ENCODE results near the gene FLNB.

- TF ChIP-seq CSRNP2 (CRISPR knock-in tag; conservative IDR thresholded peaks at IDR 0.05; ENCODE audit: low read depth) (no peak), RAD21 (CRISPR knock-in tag; IDR thresholded peaks at IDR 0.05) (no peak), JUND (CRISPR knock-in tag; IDR thresholded peaks at IDR 0.05) (no peak), POLR2AphosphoS5 (IDR thresholded peaks at IDR 0.05; ENCODE audit: low read depth, low read length) (no peak), MTA3 (CRISPR knock-in tag; IDR thresholded peaks at IDR 0.05) (no peak), IRF9 (CRISPR knock-in tag; IDR thresholded peaks at IDR 0.05; ENCODE audit: borderline replicate concordance) (no peak), CTCF (CRISPR knock-in tag; IDR thresholded peaks at IDR 0.05) (no peak)
Observed at GRCh38 chr3:58157700-58158099, 149.5 kb downstream of the FLNB start.
